Loucy (cell line): ENCODE results near the gene CLECL1.
"Not testable (repeated sequence)": the region's sequence is repeated elsewhere in the genome, so short reads cannot be mapped to it uniquely, and the experiment has no call there.

ENCODE experiments used
- H2AFZ ChIP-seq: fragments of 200-600 bp; sonication (generic); 2 replicates; pipeline ENCODE4 v1.6.0; 2016; ENCODE audit warnings: antibody characterized with exemption, mild to moderate bottlenecking, low read length, moderate library complexity
- H3F3A ChIP-seq: fragments of 200-600 bp; 2 replicates; pipeline ENCODE4 v1.6.0; 2016; ENCODE audit warnings: antibody characterized with exemption, low read depth, mild to moderate bottlenecking
- H3K27me3 ChIP-seq: fragments of 200-600 bp; sonication (generic); 2 replicates; pipeline ENCODE4 v1.6.1; 2014; ENCODE audit warnings: low read length, mild to moderate bottlenecking; ENCODE audit not compliant: insufficient read depth, poor library complexity, severe bottlenecking
- H3K36me3 ChIP-seq: fragments of 200-600 bp; sonication (generic); 2 replicates; pipeline ENCODE4 v1.6.1; 2016; ENCODE audit warnings: low read length; ENCODE audit not compliant: insufficient read depth
- H3K4me1 ChIP-seq: fragments of 200-600 bp; sonication (generic); 2 replicates; pipeline ENCODE4 v1.5.1; 2014; ENCODE audit warnings: low read length, mild to moderate bottlenecking; ENCODE audit not compliant: insufficient read depth, poor library complexity, severe bottlenecking
- H3K4me2 ChIP-seq: fragments of 200-600 bp; sonication (generic); 2 replicates; pipeline ENCODE4 v1.6.0; 2014; ENCODE audit warnings: antibody characterized with exemption, low read length, low read depth, mild to moderate bottlenecking; ENCODE audit not compliant: poor library complexity, severe bottlenecking
- H3K4me3 ChIP-seq: fragments of 200-600 bp; sonication (generic); 2 replicates; pipeline ENCODE4 v1.5.1; 2014; ENCODE audit warnings: low read length, mild to moderate bottlenecking, mixed read lengths; ENCODE audit not compliant: poor library complexity, severe bottlenecking
- H3K79me2 ChIP-seq: fragments of 200-600 bp; sonication (generic); 2 replicates; pipeline ENCODE4 v1.6.1; 2014; ENCODE audit warnings: low read length; ENCODE audit not compliant: insufficient read depth
- H3K9ac ChIP-seq: fragments of 200-600 bp; sonication (generic); 2 replicates; pipeline ENCODE4 v1.6.0; 2014; ENCODE audit warnings: mild to moderate bottlenecking, low read depth, low read length, moderate library complexity; ENCODE audit not compliant: poor library complexity, severe bottlenecking
- H3K9me2 ChIP-seq: fragments of 200-600 bp; sonication (generic); replicated peaks from 2 replicates; pipeline ENCODE4 v1.6.1; 2016; ENCODE audit warnings: low read depth, low read length, mixed read lengths
- H3K9me3 ChIP-seq: fragments of 200-600 bp; sonication (generic); 2 replicates; pipeline ENCODE4 v1.6.1; 2014; ENCODE audit warnings: mild to moderate bottlenecking, antibody characterized with exemption, low read length, low read depth; ENCODE audit not compliant: insufficient read depth
- H4K20me1 ChIP-seq: fragments of 200-600 bp; sonication (generic); 2 replicates; pipeline ENCODE4 v1.6.0; 2014; ENCODE audit warnings: antibody characterized with exemption, low read length, mild to moderate bottlenecking; ENCODE audit not compliant: insufficient read depth, poor library complexity, severe bottlenecking
- EZH2phosphoT487 ChIP-seq: fragments of 200-600 bp; IDR thresholded peaks from 2 replicates; pipeline ENCODE4 v1.6.1; 2018; ENCODE audit warnings: antibody characterized with exemption, mild to moderate bottlenecking, moderate library complexity, borderline replicate concordance
- TF ChIP-seq, protein P1 (sequence below): fragments of 200-600 bp; sonication (generic); conservative IDR thresholded peaks from 2 replicates; pipeline ENCODE4 v1.5.1; 2014; ENCODE audit warnings: mild to moderate bottlenecking, antibody characterized with exemption, low read length

Gene CLECL1

DNA sequence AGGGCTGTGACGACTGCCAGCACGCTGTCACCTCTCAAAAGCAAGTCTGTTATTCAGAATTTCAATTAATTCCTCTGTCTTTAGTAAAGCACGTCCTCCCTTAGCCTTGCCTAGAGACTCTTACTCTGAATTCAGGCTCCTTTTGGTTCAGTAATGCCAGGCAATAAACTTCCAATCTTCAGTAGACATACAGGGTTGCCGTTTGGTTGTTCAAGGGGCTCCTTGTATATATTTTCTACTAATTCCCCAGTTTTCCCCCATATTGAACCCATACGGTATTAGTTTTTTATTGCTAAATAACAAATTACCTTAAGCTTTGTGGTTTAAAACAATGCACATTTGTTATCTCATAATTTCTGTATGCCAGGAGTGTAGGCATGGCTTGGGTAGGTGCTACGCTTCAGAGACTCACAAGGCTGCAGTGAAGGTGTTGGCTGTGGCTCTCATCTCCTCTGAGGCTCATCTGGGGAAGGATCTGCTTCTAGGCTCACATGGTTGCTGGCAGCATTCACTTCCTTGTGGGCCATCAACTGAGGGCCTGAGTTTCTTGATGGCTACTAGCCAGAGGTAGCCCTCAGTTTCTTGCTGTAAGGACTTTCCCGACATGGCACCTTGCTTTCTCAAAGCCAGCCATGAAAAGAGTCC, 7.3 kb upstream of the CLECL1 start:
- H2AFZ ChIP-seq = no peak overlapping the region
- H3K27me3 ChIP-seq = no peaks in the 10 kb centered on the region
- no peaks in the 10 kb centered on the region for H3K9me3 ChIP-seq
- H3K4me1 ChIP-seq = peaks cover 27% of the 10 kb centered on the region
- H3K4me3 ChIP-seq = no peak overlapping the region
- H3K79me2 ChIP-seq = no peaks in the 10 kb centered on the region
- TF ChIP-seq, protein P1, sequence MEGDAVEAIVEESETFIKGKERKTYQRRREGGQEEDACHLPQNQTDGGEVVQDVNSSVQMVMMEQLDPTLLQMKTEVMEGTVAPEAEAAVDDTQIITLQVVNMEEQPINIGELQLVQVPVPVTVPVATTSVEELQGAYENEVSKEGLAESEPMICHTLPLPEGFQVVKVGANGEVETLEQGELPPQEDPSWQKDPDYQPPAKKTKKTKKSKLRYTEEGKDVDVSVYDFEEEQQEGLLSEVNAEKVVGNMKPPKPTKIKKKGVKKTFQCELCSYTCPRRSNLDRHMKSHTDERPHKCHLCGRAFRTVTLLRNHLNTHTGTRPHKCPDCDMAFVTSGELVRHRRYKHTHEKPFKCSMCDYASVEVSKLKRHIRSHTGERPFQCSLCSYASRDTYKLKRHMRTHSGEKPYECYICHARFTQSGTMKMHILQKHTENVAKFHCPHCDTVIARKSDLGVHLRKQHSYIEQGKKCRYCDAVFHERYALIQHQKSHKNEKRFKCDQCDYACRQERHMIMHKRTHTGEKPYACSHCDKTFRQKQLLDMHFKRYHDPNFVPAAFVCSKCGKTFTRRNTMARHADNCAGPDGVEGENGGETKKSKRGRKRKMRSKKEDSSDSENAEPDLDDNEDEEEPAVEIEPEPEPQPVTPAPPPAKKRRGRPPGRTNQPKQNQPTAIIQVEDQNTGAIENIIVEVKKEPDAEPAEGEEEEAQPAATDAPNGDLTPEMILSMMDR = no peak
- TF ChIP-seq EZH2phosphoT487 = no peak
- H3K4me2 ChIP-seq = no peak overlapping the region
- H3F3A ChIP-seq = no peaks in the 10 kb centered on the region
- H3K9ac ChIP-seq = no peak overlapping the region
- no peaks in the 10 kb centered on the region for H3K36me3 ChIP-seq
- H4K20me1 ChIP-seq = no peaks in the 10 kb centered on the region
- H3K9me2 ChIP-seq = no peaks in the 10 kb centered on the region

DNA sequence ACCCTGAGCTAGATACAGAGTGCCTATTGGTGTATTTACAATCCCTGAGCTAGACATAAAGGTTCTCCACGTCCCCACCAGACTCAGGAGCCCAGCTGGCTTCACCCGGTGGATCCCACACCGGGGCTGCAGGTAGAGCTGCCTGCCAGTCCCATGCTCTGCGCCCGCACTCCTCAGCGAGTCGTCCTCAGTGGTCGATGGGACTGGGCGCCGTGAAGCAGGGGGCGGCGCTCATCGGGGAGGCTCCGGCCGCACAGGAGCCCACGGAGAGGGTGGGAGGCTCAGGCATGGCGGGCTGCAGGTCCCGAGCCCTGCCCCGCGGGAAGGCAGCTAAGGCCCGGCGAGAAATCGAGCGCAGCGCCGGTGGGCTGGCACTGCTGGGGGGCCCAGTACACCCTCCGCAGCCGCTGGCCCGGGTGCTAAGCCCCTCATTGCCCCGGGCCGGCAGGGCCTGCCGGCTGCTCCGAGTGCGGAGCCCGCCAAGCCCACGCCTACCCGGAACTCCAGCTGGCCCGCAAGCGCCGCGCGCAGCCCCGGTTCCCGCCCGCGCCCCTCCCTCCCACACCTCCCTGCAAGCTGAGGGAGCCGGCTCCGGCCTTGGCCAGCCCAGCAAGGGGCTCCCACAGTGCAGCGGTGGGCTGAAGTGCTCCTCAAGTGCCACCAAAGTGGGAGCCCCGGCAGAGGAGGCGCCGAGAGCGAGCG, 6.7 kb upstream of the CLECL1 start:
- H3K36me3 ChIP-seq, H3K9ac ChIP-seq, H3K27me3 ChIP-seq, H3K4me3 ChIP-seq, H3K4me2 ChIP-seq, H2AFZ ChIP-seq, H3K9me2 ChIP-seq, H3K79me2 ChIP-seq, H3F3A ChIP-seq, H3K9me3 ChIP-seq, H4K20me1 ChIP-seq: not testable (repeated sequence)
- peaks cover 27% of the 10 kb centered on the region for H3K4me1 ChIP-seq

DNA sequence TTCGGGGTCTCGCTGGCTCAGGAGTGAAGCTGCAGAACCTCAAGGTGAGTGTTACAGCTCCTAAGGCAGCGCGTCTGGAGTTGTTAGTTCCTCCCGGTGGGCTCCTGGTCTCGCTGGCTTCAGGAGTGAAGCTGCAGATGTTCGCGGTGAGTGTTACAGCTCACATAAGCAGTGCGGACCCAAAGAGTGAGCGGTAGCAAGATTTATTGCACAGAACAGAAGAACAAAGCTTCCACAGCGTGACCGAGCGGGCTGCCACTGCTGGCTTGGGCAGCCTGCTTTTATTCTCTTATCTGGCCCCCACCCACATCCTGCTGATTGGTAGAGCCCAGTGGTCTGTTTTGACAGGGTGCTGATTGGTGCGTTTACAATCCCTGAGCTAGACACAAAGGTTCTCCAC, 6.0 kb upstream of the CLECL1 start:
- H3K9me3 ChIP-seq, H3K4me2 ChIP-seq, H3K79me2 ChIP-seq, H3K4me3 ChIP-seq, H3K27me3 ChIP-seq, H3F3A ChIP-seq, H3K9ac ChIP-seq, H3K9me2 ChIP-seq, H3K36me3 ChIP-seq, H4K20me1 ChIP-seq, H2AFZ ChIP-seq: not testable (repeated sequence)
- H3K4me1 ChIP-seq = peaks cover 27% of the 10 kb centered on the region

DNA sequence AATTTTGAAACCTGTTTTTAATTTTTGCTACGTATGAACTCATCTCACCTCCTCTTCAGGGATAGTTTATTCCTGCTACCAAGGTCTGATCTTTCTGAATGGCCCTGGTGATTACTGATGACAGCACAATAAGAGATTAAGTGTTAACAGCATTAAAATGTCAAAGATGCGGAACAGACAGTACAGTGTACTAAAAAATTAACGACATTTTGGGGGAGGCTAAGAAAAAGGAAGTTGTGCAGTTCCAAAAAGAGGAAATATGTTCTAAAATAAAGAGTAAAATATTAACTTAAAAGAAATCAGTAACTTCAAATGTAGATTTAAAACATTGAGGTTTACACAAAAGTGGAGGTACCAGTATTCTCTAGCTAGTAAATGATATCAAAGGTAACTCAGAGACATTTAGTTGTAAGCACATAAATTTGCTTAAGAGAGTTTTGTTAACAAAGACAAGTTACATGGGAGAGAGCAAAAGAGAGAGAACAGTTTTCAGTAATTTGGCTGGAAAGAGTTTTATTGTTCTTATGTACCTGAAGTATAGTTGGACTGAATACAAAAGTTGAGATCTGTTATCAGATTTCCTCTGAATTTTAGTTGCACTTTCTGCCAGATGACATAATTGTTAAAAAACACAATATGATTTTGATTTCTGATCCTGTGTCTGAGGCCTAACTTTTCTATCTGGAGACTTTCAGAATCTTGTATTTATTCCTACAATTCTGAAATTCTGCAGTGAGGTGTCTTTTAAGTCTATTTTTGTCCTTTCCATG, 4.2 kb upstream of the CLECL1 start:
- Histone ChIP-seq H3K4me3 (no peak overlapping the region), H3K27me3 (no peaks in the 10 kb centered on the region), H3K36me3 (no peaks in the 10 kb centered on the region), H3K9me2 (no peaks in the 10 kb centered on the region), H3K4me1 (peaks cover 28% of the 10 kb centered on the region), H3K9ac (peak overlapping the region; percentile 27), H3K4me2 (peak overlapping the region; percentile 59), H3F3A (no peaks in the 10 kb centered on the region), H3K79me2 (no peaks in the 10 kb centered on the region), H3K9me3 (no peaks in the 10 kb centered on the region), H4K20me1 (no peaks in the 10 kb centered on the region), H2AFZ (peak overlapping the region; percentile 13; the same call in 1 of the 2 replicates)
- TF ChIP-seq, protein P1 = no peak
- no peak for TF ChIP-seq EZH2phosphoT487
